HEK293T (cell line): ENCODE results near the gene CGREF1.

Experiments
- ELF4 ChIP-seq: fragments of 450-650 bp; IDR thresholded peaks from 2 replicates; pipeline ENCODE4 v1.6.1; 2017; ENCODE audit warnings: antibody characterized with exemption
- FOXA1 ChIP-seq: fragments of 450-650 bp; IDR thresholded peaks from 2 replicates; pipeline ENCODE4 v1.6.1; 2016; ENCODE audit warnings: mild to moderate bottlenecking
- HDGF ChIP-seq: fragments of 450-650 bp; IDR thresholded peaks from 2 replicates; pipeline ENCODE4 v1.6.1; 2017; ENCODE audit warnings: antibody characterized with exemption, borderline replicate concordance
- L3MBTL2 ChIP-seq: fragments of 450-650 bp; conservative IDR thresholded peaks from 2 replicates; pipeline ENCODE4 v1.6.1; 2016; ENCODE audit warnings: mild to moderate bottlenecking
- NFRKB ChIP-seq: fragments of 450-650 bp; IDR thresholded peaks from 2 replicates; pipeline ENCODE4 v1.6.1; 2016; ENCODE audit warnings: mild to moderate bottlenecking, moderate library complexity
- PKNOX1 ChIP-seq: fragments of 450-650 bp; IDR thresholded peaks from 2 replicates; pipeline ENCODE4 v1.6.1; 2016
- SP1 ChIP-seq: fragments of 450-650 bp; IDR thresholded peaks from 2 replicates; pipeline ENCODE4 v1.6.1; 2017
- SUZ12 ChIP-seq: fragments of 450-650 bp; IDR thresholded peaks from 2 replicates; pipeline ENCODE4 v1.6.1; 2016; ENCODE audit warnings: mild to moderate bottlenecking

- TF ChIP-seq HDGF (no peak), L3MBTL2 (no peak), ELF4 (no peak), PKNOX1 (no peak), SP1 (no peak), SUZ12 (no peak), FOXA1 (no peak), NFRKB (no peak)
Observed at GRCh38 chr2:27051902-27052645, 66.9 kb downstream of the CGREF1 start.
